Measurements from ENCODE around the gene OPA3. TPM values are rescaled to one million over a fixed set of nuclear protein-coding genes. Genes with fewer than 3 reads are reported as not detected.

Gene OPA3
- total RNA-seq, 1 experiment from 2014 or later = 17.7 TPM

- DNase-seq = no peak
- no peaks in the 10 kb centered on the region for H3K9me3 Mint-ChIP-seq (ENCODE audit: unreplicated experiment)
- intact Hi-C loops (cut with micrococcal nuclease; ENCODE audit: unreplicated experiment) = no loop called here
- Histone ChIP-seq H3K9me3 (no peaks in the 10 kb centered on the region), H3K36me3 (ENCODE audit: control insufficient read depth, insufficient read depth, low read length) (no peaks in the 10 kb centered on the region), H3K4me1 (peaks cover 23% of the 10 kb centered on the region), H3K27me3 (replicated peaks; ENCODE audit: control insufficient read depth, insufficient read depth, low read length) (no peaks in the 10 kb centered on the region), H3K4me3 (ENCODE audit: low read depth, low read length) (no peak overlapping the region)
- H3K27ac Mint-ChIP-seq (ENCODE audit: unreplicated experiment) = no peak overlapping the region
- BruUV-seq (replicated peaks) = no TSS peak
- peak overlapping the region; percentile 91 for H3K4me3 Mint-ChIP-seq (ENCODE audit: unreplicated experiment)
- H3K4me1 Mint-ChIP-seq (ENCODE audit: low read depth, unreplicated experiment) = peaks cover 20% of the 10 kb centered on the region
- ChIA-PET POLR2A (no interaction called here), CTCF (no interaction called here)
- TF ChIP-seq CTCF (IDR thresholded peaks at IDR 0.05; ENCODE audit: insufficient read depth in 1 of 2, low read depth in 1 of 2, low read length in 1 of 2, severe bottlenecking in 1 of 2, unreplicated experiment in 1 of 2) = no peak
- H3K27me3 Mint-ChIP-seq (ENCODE audit: insufficient read depth, unreplicated experiment) = no peaks in the 10 kb centered on the region
- peaks cover 40% of the 10 kb centered on the region for H3K36me3 Mint-ChIP-seq (ENCODE audit: insufficient read depth, unreplicated experiment)
Observed at GRCh38 chr19:45509692-45510015, 74.9 kb downstream of the OPA3 start.

GRCh38 chr19:45508861-45509691 lies 75.5 kb downstream of the OPA3 start:
- POLR2A ChIA-PET = no interaction called here
- no peaks in the 10 kb centered on the region for H3K36me3 ChIP-seq (ENCODE audit: control insufficient read depth, insufficient read depth, low read length)
- H3K4me1 ChIP-seq = peaks cover 17% of the 10 kb centered on the region
- Mint-ChIP-seq H3K4me3 (ENCODE audit: unreplicated experiment) (peak overlapping the region; percentile 91), H3K36me3 (ENCODE audit: insufficient read depth, unreplicated experiment) (peaks cover 40% of the 10 kb centered on the region), H3K27ac (ENCODE audit: unreplicated experiment) (peak overlapping the region; percentile 74), H3K27me3 (ENCODE audit: insufficient read depth, unreplicated experiment) (no peaks in the 10 kb centered on the region), H3K4me1 (ENCODE audit: low read depth, unreplicated experiment) (peaks cover 17% of the 10 kb centered on the region), H3K9me3 (ENCODE audit: unreplicated experiment) (no peaks in the 10 kb centered on the region)
- no peaks in the 10 kb centered on the region for H3K9me3 ChIP-seq
- peak overlapping the region; percentile 80 for H3K4me3 ChIP-seq (ENCODE audit: low read depth, low read length)
- DNase-seq = no peak
- no TSS peak for BruUV-seq (replicated peaks)
- H3K27me3 ChIP-seq (replicated peaks; ENCODE audit: control insufficient read depth, insufficient read depth, low read length) = no peaks in the 10 kb centered on the region
- intact Hi-C loops (cut with micrococcal nuclease; ENCODE audit: unreplicated experiment) = no loop called here
- no peak for TF ChIP-seq CTCF (IDR thresholded peaks at IDR 0.05; ENCODE audit: insufficient read depth in 1 of 2, low read depth in 1 of 2, low read length in 1 of 2, severe bottlenecking in 1 of 2, unreplicated experiment in 1 of 2)
- CTCF ChIA-PET = interaction anchor here (0.6 to 1.2 kb wide), 2 partner anchors 20 to 133 kb away, joined by 3 read pairs; no protein-coding TSS in a partner anchor

GRCh38 chr19:45508417-45508860 lies 76.2 kb downstream of the OPA3 start:
- ChIA-PET POLR2A (interaction anchor here (0.5 to 0.6 kb wide), 2 partner anchors 20 to 161 kb away, joined by 3 to 4 read pairs; no protein-coding TSS in a partner anchor), CTCF (interaction anchor here (0.6 to 1.2 kb wide), 2 partner anchors 20 to 134 kb away, joined by 3 read pairs; no protein-coding TSS in a partner anchor)
- peaks cover 12% of the 10 kb centered on the region for H3K4me1 Mint-ChIP-seq (ENCODE audit: low read depth, unreplicated experiment)
- peak overlapping the region; percentile 74 for H3K27ac Mint-ChIP-seq (ENCODE audit: unreplicated experiment)
- H3K9me3 Mint-ChIP-seq (ENCODE audit: unreplicated experiment) = no peaks in the 10 kb centered on the region
- peaks cover 11% of the 10 kb centered on the region for H3K4me1 ChIP-seq
- H3K27me3 ChIP-seq (replicated peaks; ENCODE audit: control insufficient read depth, insufficient read depth, low read length) = no peaks in the 10 kb centered on the region
- DNase-seq = peak; percentile 71 to 76
- peaks cover 34% of the 10 kb centered on the region for H3K36me3 Mint-ChIP-seq (ENCODE audit: insufficient read depth, unreplicated experiment)
- intact Hi-C loops (cut with micrococcal nuclease; ENCODE audit: unreplicated experiment) = no loop called here
- H3K4me3 Mint-ChIP-seq (ENCODE audit: unreplicated experiment) = peak overlapping the region; percentile 91
- no peaks in the 10 kb centered on the region for H3K9me3 ChIP-seq
- TF ChIP-seq CTCF (IDR thresholded peaks at IDR 0.05; ENCODE audit: insufficient read depth in 1 of 2, low read depth in 1 of 2, low read length in 1 of 2, severe bottlenecking in 1 of 2, unreplicated experiment in 1 of 2) = no peak
- no peaks in the 10 kb centered on the region for H3K36me3 ChIP-seq (ENCODE audit: control insufficient read depth, insufficient read depth, low read length)
- H3K27me3 Mint-ChIP-seq (ENCODE audit: insufficient read depth, unreplicated experiment) = no peaks in the 10 kb centered on the region
- no TSS peak for BruUV-seq (replicated peaks)
- peak overlapping the region; percentile 80 for H3K4me3 ChIP-seq (ENCODE audit: low read depth, low read length)

Measured in Caco-2 (cell line).